ENCODE data around the gene TIMM23B. TPM values are rescaled to one million over a fixed set of nuclear protein-coding genes. Genes with fewer than 3 reads are reported as not detected.
"Not testable (repeated sequence)": the region's sequence is repeated elsewhere in the genome, so short reads cannot be mapped to it uniquely, and the experiment has no call there.

The TIMM23B gene
- total RNA-seq, 1 experiment from 2014 or later, result 18.9 TPM

DNA sequence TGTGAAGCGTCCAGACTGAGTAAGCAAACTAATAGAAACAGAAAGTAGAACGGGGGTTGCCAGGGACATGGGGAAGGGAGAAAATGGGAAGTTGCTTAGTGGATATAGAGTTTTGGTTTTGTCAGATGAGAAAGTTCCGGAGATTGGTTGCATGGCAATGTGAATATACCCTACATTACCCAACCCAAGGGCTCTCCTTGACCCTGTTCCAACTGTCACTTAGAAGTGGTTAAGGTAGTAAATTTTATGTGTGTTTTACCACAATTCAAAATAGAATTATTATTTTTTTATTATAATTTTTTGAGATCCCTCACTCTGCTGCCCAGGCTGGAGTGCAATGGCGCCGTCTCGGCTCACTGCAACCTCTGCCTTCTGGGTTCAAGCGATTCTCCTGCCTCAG, 72.2 kb downstream of the TIMM23B start:
- H3K9me3 ChIP-seq (ENCODE audit: control insufficient read depth in 1 of 2, insufficient read depth in 1 of 2, low read depth in 1 of 2, low read length in 2 of 2); BruUV-seq (replicated peaks); ATAC-seq; RAD21 ChIA-PET (ENCODE audit: low non-redundant PET in 1 of 2, low total read pairs in 2 of 2, uncharacterized antibody in 2 of 2, unreplicated experiment in 2 of 2); H3K27me3 ChIP-seq (ENCODE audit: insufficient read depth, low read length); POLR2A ChIA-PET; H2AFZ ChIP-seq (ENCODE audit: low read depth, low read length, poor library complexity, severe bottlenecking); H3K36me3 ChIP-seq (ENCODE audit: control insufficient read depth in 1 of 2, insufficient read depth in 2 of 2, low read length in 2 of 2); H3K9me2 ChIP-seq (ENCODE audit: insufficient read depth); H3K27ac ChIP-seq (ENCODE audit: low read depth, low read length); H3K9ac ChIP-seq (ENCODE audit: low read length); CTCF ChIA-PET; H3K4me1 ChIP-seq (ENCODE audit: control insufficient read depth in 1 of 2, insufficient read depth in 2 of 2, low read length in 2 of 2); H3K79me2 ChIP-seq (ENCODE audit: insufficient read depth, low read length); H3K4me3 ChIP-seq (replicated peaks in 1 of 2; ENCODE audit: low read depth in 1 of 2, low read length in 2 of 2); H3K4me2 ChIP-seq (ENCODE audit: low read length); intact Hi-C loops (cut with micrococcal nuclease); DNase-seq (ENCODE audit: low read depth, low spot score); H4K20me1 ChIP-seq (ENCODE audit: insufficient read depth): not testable (repeated sequence)

DNA sequence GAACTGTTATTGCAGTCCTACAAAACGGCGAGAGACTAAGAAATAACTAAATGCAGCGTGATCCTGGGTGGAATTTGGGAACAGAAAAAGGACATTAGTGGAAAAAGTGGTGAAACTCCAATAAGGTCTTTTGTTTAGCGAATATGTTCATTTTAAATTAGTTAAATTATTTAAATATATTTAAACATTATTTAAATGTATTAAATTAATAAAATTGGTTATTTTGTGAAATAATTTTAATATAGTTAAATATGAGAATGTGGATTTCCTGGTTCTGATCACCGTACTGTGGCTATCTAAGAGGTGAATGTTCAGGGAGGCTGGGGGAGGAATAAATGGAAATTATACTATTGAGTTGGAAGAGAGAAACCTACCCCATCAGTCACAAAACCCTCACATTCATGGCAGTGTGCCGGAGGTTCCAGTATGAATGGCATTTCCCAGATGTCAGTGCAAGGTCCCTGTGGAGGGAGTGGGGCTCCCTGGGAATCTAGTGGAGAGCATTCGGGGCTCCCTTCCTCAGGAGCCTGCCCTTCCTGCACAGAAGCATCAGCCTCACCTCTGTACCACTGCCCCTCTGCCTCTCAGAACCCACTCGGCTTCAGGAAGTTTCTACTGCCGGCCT, 73.9 kb downstream of the TIMM23B start:
- RAD21 ChIA-PET (ENCODE audit: low non-redundant PET in 1 of 2, low total read pairs in 2 of 2, uncharacterized antibody in 2 of 2, unreplicated experiment in 2 of 2); H3K36me3 ChIP-seq (ENCODE audit: control insufficient read depth in 1 of 2, insufficient read depth in 2 of 2, low read length in 2 of 2); H3K9me3 ChIP-seq (ENCODE audit: control insufficient read depth in 1 of 2, insufficient read depth in 1 of 2, low read depth in 1 of 2, low read length in 2 of 2); H4K20me1 ChIP-seq (ENCODE audit: insufficient read depth); intact Hi-C loops (cut with micrococcal nuclease); H3K4me2 ChIP-seq (ENCODE audit: low read length); H3K4me3 ChIP-seq (replicated peaks in 1 of 2; ENCODE audit: low read depth in 1 of 2, low read length in 2 of 2); H3K27me3 ChIP-seq (ENCODE audit: insufficient read depth, low read length); POLR2A ChIA-PET; H3K27ac ChIP-seq (ENCODE audit: low read depth, low read length); H3K4me1 ChIP-seq (ENCODE audit: control insufficient read depth in 1 of 2, insufficient read depth in 2 of 2, low read length in 2 of 2); H3K9me2 ChIP-seq (ENCODE audit: insufficient read depth); ATAC-seq; CTCF ChIA-PET; DNase-seq (ENCODE audit: low read depth, low spot score); H3K79me2 ChIP-seq (ENCODE audit: insufficient read depth, low read length); BruUV-seq (replicated peaks); H3K9ac ChIP-seq (ENCODE audit: low read length); H2AFZ ChIP-seq (ENCODE audit: low read depth, low read length, poor library complexity, severe bottlenecking): not testable (repeated sequence)

DNA sequence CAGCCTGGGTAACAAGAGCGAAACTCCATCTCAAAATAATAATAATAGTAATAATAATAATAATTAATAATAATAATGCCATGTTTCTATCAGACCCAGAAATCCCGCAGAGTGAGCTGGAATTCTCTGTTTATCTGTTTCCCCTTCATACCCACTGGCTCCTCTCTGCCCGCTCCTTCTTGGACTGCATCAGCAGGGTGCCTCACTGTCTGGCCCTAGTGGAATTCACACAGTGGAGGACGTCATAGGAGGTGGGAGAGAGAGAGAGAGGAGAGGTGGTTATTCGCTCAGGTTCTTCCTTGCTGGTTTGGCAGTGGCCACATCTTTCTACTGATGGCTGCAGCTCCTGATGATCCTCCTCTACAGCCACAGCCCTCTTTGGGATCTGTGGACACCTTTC, 75.1 kb downstream of the TIMM23B start:
- H3K9ac ChIP-seq (ENCODE audit: low read length); H3K27ac ChIP-seq (ENCODE audit: low read depth, low read length); H3K9me2 ChIP-seq (ENCODE audit: insufficient read depth); H3K9me3 ChIP-seq (ENCODE audit: control insufficient read depth in 1 of 2, insufficient read depth in 1 of 2, low read depth in 1 of 2, low read length in 2 of 2); POLR2A ChIA-PET; CTCF ChIA-PET; H3K4me3 ChIP-seq (replicated peaks in 1 of 2; ENCODE audit: low read depth in 1 of 2, low read length in 2 of 2); H3K4me2 ChIP-seq (ENCODE audit: low read length); RAD21 ChIA-PET (ENCODE audit: low non-redundant PET in 1 of 2, low total read pairs in 2 of 2, uncharacterized antibody in 2 of 2, unreplicated experiment in 2 of 2); H3K4me1 ChIP-seq (ENCODE audit: control insufficient read depth in 1 of 2, insufficient read depth in 2 of 2, low read length in 2 of 2); H2AFZ ChIP-seq (ENCODE audit: low read depth, low read length, poor library complexity, severe bottlenecking); DNase-seq (ENCODE audit: low read depth, low spot score); H3K27me3 ChIP-seq (ENCODE audit: insufficient read depth, low read length); ATAC-seq; H3K79me2 ChIP-seq (ENCODE audit: insufficient read depth, low read length); H4K20me1 ChIP-seq (ENCODE audit: insufficient read depth); intact Hi-C loops (cut with micrococcal nuclease); BruUV-seq (replicated peaks); H3K36me3 ChIP-seq (ENCODE audit: control insufficient read depth in 1 of 2, insufficient read depth in 2 of 2, low read length in 2 of 2): not testable (repeated sequence)

- BruUV-seq (replicated peaks); H3K4me3 ChIP-seq (replicated peaks in 1 of 2; ENCODE audit: low read depth in 1 of 2, low read length in 2 of 2); DNase-seq (ENCODE audit: low read depth, low spot score); H4K20me1 ChIP-seq (ENCODE audit: insufficient read depth); H3K27me3 ChIP-seq (ENCODE audit: insufficient read depth, low read length); ATAC-seq; H3K4me2 ChIP-seq (ENCODE audit: low read length); CTCF ChIA-PET; H3K9me2 ChIP-seq (ENCODE audit: insufficient read depth); H3K36me3 ChIP-seq (ENCODE audit: control insufficient read depth in 1 of 2, insufficient read depth in 2 of 2, low read length in 2 of 2); H3K79me2 ChIP-seq (ENCODE audit: insufficient read depth, low read length); H3K4me1 ChIP-seq (ENCODE audit: control insufficient read depth in 1 of 2, insufficient read depth in 2 of 2, low read length in 2 of 2); H2AFZ ChIP-seq (ENCODE audit: low read depth, low read length, poor library complexity, severe bottlenecking); intact Hi-C loops (cut with micrococcal nuclease); POLR2A ChIA-PET; RAD21 ChIA-PET (ENCODE audit: low non-redundant PET in 1 of 2, low total read pairs in 2 of 2, uncharacterized antibody in 2 of 2, unreplicated experiment in 2 of 2); H3K9me3 ChIP-seq (ENCODE audit: control insufficient read depth in 1 of 2, insufficient read depth in 1 of 2, low read depth in 1 of 2, low read length in 2 of 2); H3K9ac ChIP-seq (ENCODE audit: low read length); H3K27ac ChIP-seq (ENCODE audit: low read depth, low read length): not testable (repeated sequence)
Observed at GRCh38 chr10:50017646-50018045, 75.8 kb downstream of the TIMM23B start.

- H3K4me1 ChIP-seq (ENCODE audit: control insufficient read depth in 1 of 2, insufficient read depth in 2 of 2, low read length in 2 of 2); H3K36me3 ChIP-seq (ENCODE audit: control insufficient read depth in 1 of 2, insufficient read depth in 2 of 2, low read length in 2 of 2); CTCF ChIA-PET; POLR2A ChIA-PET; intact Hi-C loops (cut with micrococcal nuclease); H3K4me3 ChIP-seq (replicated peaks in 1 of 2; ENCODE audit: low read depth in 1 of 2, low read length in 2 of 2); ATAC-seq; H3K9ac ChIP-seq (ENCODE audit: low read length); H3K79me2 ChIP-seq (ENCODE audit: insufficient read depth, low read length); H3K27me3 ChIP-seq (ENCODE audit: insufficient read depth, low read length); RAD21 ChIA-PET (ENCODE audit: low non-redundant PET in 1 of 2, low total read pairs in 2 of 2, uncharacterized antibody in 2 of 2, unreplicated experiment in 2 of 2); H4K20me1 ChIP-seq (ENCODE audit: insufficient read depth); BruUV-seq (replicated peaks); H3K9me2 ChIP-seq (ENCODE audit: insufficient read depth); H3K4me2 ChIP-seq (ENCODE audit: low read length); H3K27ac ChIP-seq (ENCODE audit: low read depth, low read length); H2AFZ ChIP-seq (ENCODE audit: low read depth, low read length, poor library complexity, severe bottlenecking); DNase-seq (ENCODE audit: low read depth, low spot score); H3K9me3 ChIP-seq (ENCODE audit: control insufficient read depth in 1 of 2, insufficient read depth in 1 of 2, low read depth in 1 of 2, low read length in 2 of 2): not testable (repeated sequence)
Observed at GRCh38 chr10:50019279-50019678, 77.4 kb downstream of the TIMM23B start.
